Stimulated activated CD8-positive, alpha-beta memory T cell treated with anti-CD3 and anti-CD28 coated beads, Interleukin-2, amount 100 ng/mL, for 1 hour (primary cell): ENCODE measurements around the gene GPR25.

Source experiments
- DNase-seq, 2 donors: peaks; one replicate each; pipeline ENCODE4 v3.0.0-alpha.2; 2020; ENCODE audit warnings: low read depth in 2 of 2

The GPR25 gene

GRCh38 chr1:200873671-200874397, 1.1 kb downstream of the GPR25 start:
- DNase-seq, result no peak

- no peak for DNase-seq
These were observed 1.9 kb downstream of the GPR25 start for GRCh38 chr1:200874694-200875093.

DNA sequence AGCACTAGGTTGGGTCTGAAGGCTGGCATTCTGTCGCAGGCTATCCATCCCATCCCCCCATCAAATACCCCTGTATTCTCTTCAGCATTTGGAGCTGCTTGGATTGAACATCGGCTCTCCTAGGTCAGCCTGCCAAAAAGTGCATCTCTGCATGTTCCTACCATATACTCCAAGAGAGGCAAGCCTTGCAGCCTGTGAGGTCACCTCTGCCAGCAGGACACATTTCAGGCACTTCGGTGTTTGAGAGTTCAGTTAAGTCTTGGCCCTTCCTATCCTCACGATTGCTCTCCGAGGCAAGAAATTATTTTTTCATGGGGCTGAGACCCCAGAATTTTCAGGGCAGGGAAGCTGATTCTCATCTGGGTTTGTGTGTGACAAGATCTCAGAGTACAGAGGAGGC, 2.6 kb downstream of the GPR25 start:
- DNase-seq, result no peak

DNA sequence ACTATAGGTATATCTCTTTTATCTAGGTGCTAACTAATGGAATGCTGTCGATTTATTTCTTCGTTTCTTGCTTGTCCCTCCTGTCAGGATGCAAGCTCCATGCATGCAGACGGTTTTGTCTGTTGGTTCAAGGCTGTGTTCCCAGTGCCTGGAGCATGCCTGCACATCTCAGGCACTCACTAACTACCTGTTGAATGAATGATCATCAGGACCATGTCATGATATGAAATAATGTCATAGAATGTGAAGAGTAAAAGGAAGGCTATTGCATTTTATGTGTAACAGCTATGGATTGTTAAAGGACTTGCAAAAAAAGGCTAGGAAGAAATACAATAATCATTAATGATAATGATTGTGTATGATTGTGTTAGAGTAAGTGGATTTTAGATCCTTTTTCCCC, 4.2 kb downstream of the GPR25 start:
- no peak for DNase-seq

- no peak for DNase-seq
These were observed 5.2 kb downstream of the GPR25 start for GRCh38 chr1:200877839-200878551.

- no peak for DNase-seq
These were observed 7.4 kb downstream of the GPR25 start for GRCh38 chr1:200880212-200880611.

GRCh38 chr1:200883118-200883517, 10.3 kb downstream of the GPR25 start:
- no peak for DNase-seq

GRCh38 chr1:200885623-200886402, 13.0 kb downstream of the GPR25 start:
- no peak for DNase-seq

- no peak for DNase-seq
These were observed 13.8 kb downstream of the GPR25 start for GRCh38 chr1:200886594-200886993.

GRCh38 chr1:200887036-200887435, 14.3 kb downstream of the GPR25 start:
- no peak for DNase-seq

DNA sequence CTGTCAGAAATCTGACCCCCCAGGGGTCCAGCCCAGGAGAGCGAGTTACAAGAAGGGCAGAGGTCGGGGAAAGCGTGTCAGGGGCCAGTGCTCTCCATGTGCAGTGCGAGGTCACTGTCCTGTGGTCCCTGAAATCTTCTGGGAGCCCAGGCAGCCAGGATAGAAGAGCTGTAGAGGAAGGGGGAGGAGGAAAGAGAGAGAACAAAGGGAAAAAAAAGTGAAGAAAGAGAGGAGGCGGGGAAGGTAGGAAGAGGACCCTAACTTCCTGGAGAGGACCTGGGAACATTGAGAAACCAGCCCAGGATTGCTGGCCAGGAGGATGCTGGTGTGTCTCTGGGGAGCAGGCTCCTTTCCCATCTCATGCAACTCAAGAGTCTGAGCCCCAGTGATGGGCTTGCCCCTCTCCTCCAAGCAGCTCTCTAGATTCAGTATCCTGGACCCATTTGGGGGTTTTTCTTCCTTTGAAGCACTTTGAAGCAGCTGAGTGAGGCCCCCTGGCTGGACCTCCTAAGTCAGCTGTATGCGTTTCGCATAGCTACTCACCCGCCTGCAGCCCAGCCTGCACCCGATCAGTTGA, 15.1 kb downstream of the GPR25 start:
- DNase-seq, result no peak

DNA sequence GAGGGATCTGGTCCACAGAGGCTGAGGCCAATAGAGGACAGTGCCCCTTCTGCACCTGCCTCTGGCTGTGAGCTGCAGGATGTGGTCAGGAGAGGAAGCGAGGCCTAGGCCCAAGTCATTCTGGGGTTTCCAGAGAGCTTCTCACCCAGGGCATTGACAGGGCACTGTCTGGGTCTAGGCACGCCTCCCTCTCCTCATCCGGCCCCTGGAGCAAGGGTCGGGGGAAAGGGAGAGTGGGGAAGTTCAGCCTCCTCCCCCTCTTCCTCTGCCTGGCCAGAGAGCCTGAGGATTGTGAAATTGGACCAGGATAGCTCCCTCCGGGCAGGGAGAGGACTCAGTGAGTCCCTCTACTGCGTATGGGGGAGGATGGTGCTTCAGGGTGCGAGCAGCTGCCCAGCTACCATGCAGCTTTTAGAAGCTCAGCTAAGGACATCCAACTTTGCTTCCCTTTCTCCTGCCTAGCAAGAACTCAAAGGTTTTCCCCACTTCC, 15.6 kb downstream of the GPR25 start:
- DNase-seq, result peak; percentile 44 to 45

DNA sequence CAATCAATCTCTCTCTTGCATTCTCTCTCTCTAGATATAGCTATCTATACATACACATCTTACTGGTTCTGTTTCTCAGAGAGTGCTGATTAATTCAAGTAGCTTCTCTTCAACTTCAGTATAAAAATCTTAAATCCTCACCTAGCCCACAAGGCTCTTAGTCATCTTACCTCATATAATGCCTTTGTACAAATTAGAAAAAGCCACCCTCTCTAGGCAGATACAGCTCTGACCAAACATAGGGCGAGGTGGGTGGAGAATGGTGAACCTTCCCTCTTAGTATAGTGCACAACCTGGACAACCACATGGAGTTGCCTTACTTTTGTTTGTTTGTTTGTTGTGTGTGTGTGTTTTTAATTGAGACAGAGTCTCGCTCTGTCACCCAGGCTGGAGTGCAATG, 16.8 kb downstream of the GPR25 start:
- no peak for DNase-seq

DNA sequence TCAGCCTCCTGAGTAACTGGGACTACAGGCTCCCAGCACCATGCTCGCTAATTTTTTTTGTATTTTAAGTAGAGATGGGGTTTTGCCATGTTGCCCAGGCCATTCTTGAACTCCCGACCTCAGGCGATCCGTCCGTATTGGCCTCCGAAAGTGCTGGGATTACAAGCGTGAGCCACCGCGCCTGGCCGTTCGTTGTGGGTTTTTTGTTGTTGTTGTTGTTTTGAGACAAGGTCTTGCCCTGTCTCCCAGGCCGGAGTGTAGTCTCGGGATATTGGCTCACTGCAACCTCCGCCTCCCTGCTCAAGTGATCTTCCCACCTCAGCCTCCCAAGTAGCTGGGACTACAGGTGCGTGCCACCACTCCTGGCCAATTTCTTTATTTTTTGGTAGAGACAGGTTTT, 17.2 kb downstream of the GPR25 start:
- no peak for DNase-seq

- DNase-seq, result no peak
These were observed 18.3 kb downstream of the GPR25 start for GRCh38 chr1:200890818-200891773.

GRCh38 chr1:200891774-200892157, 19.0 kb downstream of the GPR25 start:
- no peak for DNase-seq

DNA sequence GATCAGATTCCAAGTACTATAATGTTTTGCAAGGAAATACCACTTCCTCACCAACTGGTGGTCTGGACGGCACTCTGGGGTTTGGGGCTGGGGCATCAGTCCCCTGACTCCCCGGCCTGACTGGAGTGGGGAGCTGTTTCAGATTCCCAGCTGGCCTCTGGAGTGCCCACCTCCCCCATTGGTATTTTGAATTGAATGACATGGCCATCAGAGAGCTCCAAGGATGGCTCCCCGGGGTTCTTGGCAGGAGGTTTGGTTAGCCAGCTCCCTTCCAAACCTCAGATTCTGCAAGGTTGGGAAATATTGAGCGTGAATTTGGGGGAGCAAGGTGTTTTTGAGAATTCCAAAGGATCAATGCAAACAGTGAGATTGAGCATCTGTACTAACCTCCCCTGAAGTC, 19.8 kb downstream of the GPR25 start:
- no peak for DNase-seq

DNA sequence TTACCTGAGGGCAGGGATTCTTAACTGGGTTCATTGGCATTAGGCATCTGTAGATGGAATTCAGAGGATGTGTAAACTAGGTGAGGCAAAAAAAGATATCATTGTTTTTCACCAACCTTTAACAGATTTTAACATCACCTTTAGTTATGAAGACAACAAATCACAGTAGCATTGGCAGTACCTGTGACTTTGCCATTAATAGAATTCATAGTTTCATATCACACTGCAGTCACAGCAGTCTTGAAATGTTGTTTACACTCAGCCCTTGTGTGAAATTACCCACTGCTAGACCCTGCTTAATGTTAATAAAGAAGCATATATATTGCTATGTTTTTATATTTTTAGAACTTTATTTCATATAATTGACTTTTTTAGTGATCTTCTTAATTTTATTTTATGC, 20.2 kb downstream of the GPR25 start:
- DNase-seq, result no peak

DNA sequence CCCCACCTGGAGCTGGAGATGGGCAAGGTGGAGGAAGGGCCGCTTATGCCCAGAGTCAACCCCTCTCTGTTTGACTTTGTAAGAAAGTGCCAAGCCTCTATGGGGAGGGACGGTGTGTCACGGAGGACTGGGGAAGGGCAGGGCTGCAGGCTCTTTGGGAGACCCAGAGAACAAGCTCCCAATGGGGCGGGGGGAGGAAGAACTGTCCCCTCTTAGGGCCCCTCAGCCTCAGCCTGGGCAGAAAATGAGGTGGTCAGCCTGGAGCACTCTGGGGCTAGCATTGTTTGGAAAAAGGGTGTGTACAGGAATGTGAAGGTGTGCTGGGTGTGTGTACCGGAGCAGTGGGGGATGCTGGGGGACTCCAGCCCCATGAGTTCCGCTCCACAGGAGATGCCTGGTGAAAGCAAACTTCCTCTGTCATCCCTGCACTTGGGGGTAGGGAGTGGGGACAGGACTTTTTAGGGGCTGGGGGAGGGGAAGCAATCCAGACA, 20.7 kb downstream of the GPR25 start:
- DNase-seq, result no peak

DNA sequence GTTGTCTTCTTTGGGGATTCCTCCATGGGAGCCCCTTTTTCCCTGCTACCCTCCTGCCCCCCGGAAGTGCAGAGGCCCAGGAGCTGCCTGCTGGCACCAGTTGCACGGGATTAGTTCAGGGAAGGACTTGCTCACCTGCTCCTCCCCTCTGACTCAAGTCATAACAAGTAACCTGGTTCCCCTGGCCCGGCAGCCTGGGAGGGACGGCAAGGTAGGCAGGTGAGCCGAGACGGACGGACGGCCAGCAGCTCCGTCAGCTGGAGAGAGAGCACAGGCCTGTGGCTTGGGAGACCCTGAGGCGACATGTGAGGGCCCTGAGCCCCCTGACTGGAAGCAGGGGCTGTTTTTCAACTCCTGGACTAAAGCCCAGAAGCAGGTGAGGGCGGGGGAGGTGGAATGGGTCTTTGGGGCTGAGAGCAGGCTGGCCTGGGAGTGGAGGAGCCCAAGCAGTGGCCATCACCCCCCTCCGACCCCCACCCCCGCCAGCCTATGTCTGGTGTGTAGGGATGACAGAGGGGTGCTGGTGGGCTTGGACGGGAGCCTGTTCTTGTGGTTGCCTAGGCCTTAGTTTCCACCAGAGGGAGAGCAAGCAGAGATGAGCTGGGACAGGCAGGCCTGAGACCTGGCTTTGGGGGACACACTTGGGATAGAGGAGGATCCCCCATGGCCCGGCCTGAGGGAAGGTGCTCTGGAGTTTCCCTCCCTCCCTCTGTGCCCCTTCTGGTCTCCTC, 22.1 kb downstream of the GPR25 start, which contains the start of gene INAVA:
TSS of gene INAVA (plus strand) at position 189 of the 731 bp plus-strand sequence. CDS start 3,501 bp downstream, outside the sequence.
- no peak for DNase-seq
